T-helper 1 cell treated with Interleukin-12 subunit alpha and Interleukin-12 subunit beta and Interleukin-4 antibody, amounts not matched to agents 30 μg/mL and 1 μg/mL, for 36 hours (primary cell): ENCODE results near the gene DCAF8.
A peak's percentile ranks its signal among the peaks of the same experiment; 100 is the strongest.

Source experiments
- H3K27ac Mint-ChIP-seq: one replicate; pipeline ENCODE4 v1.8.0; 2021; ENCODE audit warnings: mild to moderate bottlenecking, mixed read lengths
- H3K27me3 Mint-ChIP-seq: one replicate; pipeline ENCODE4 v1.8.0; 2021; ENCODE audit warnings: low read depth, mixed read lengths
- H3K36me3 Mint-ChIP-seq: one replicate; pipeline ENCODE4 v1.8.0; 2021; ENCODE audit warnings: low read depth, mixed read lengths
- H3K4me1 Mint-ChIP-seq: one replicate; pipeline ENCODE4 v1.8.0; 2021; ENCODE audit warnings: low read depth, mixed read lengths
- H3K4me3 Mint-ChIP-seq: one replicate; pipeline ENCODE4 v1.8.0; 2021; ENCODE audit warnings: mild to moderate bottlenecking, moderate library complexity, mixed read lengths
- H3K9me3 Mint-ChIP-seq: one replicate; pipeline ENCODE4 v1.8.0; 2021; ENCODE audit warnings: mixed read lengths

Gene DCAF8

GRCh38 chr1:160225345-160225744 lies 37.0 kb downstream of the DCAF8 start:
- Mint-ChIP-seq H3K4me3 (no peak overlapping the region), H3K36me3 (peaks cover 45% of the 10 kb centered on the region), H3K4me1 (no peaks in the 10 kb centered on the region), H3K27ac (no peak overlapping the region), H3K9me3 (no peaks in the 10 kb centered on the region), H3K27me3 (no peaks in the 10 kb centered on the region)

GRCh38 chr1:160224606-160225005 lies 37.7 kb downstream of the DCAF8 start:
- peaks cover 45% of the 10 kb centered on the region for H3K36me3 Mint-ChIP-seq
- no peak overlapping the region for H3K27ac Mint-ChIP-seq
- no peak overlapping the region for H3K4me3 Mint-ChIP-seq
- H3K27me3 Mint-ChIP-seq: no peaks in the 10 kb centered on the region
- no peaks in the 10 kb centered on the region for H3K4me1 Mint-ChIP-seq
- H3K9me3 Mint-ChIP-seq: no peaks in the 10 kb centered on the region

- Mint-ChIP-seq H3K27me3 (no peaks in the 10 kb centered on the region), H3K36me3 (peaks cover 39% of the 10 kb centered on the region), H3K4me1 (no peaks in the 10 kb centered on the region), H3K27ac (no peak overlapping the region), H3K4me3 (no peak overlapping the region), H3K9me3 (no peaks in the 10 kb centered on the region)
Measured at GRCh38 chr1:160222546-160222945, 39.8 kb downstream of the DCAF8 start.

- Mint-ChIP-seq H3K27ac (no peak overlapping the region), H3K36me3 (peaks cover 46% of the 10 kb centered on the region), H3K27me3 (no peaks in the 10 kb centered on the region), H3K4me1 (no peaks in the 10 kb centered on the region), H3K9me3 (no peaks in the 10 kb centered on the region), H3K4me3 (no peak overlapping the region)
Measured at GRCh38 chr1:160221089-160221488, 41.3 kb downstream of the DCAF8 start.

GRCh38 chr1:160220301-160220700 lies 42.0 kb downstream of the DCAF8 start:
- Mint-ChIP-seq H3K9me3 (no peaks in the 10 kb centered on the region), H3K4me1 (no peaks in the 10 kb centered on the region), H3K27ac (no peak overlapping the region), H3K36me3 (peaks cover 51% of the 10 kb centered on the region), H3K4me3 (no peak overlapping the region), H3K27me3 (no peaks in the 10 kb centered on the region)

- H3K4me3 Mint-ChIP-seq: no peak overlapping the region
- H3K9me3 Mint-ChIP-seq: no peaks in the 10 kb centered on the region
- H3K36me3 Mint-ChIP-seq: peaks cover 53% of the 10 kb centered on the region
- H3K27ac Mint-ChIP-seq: no peak overlapping the region
- no peaks in the 10 kb centered on the region for H3K4me1 Mint-ChIP-seq
- no peaks in the 10 kb centered on the region for H3K27me3 Mint-ChIP-seq
Measured at GRCh38 chr1:160219062-160219929, 43.1 kb downstream of the DCAF8 start.

GRCh38 chr1:160217481-160218051 lies 44.8 kb downstream of the DCAF8 start:
- H3K4me1 Mint-ChIP-seq: no peaks in the 10 kb centered on the region
- H3K36me3 Mint-ChIP-seq: peaks cover 53% of the 10 kb centered on the region
- no peaks in the 10 kb centered on the region for H3K9me3 Mint-ChIP-seq
- H3K27ac Mint-ChIP-seq: no peak overlapping the region
- H3K4me3 Mint-ChIP-seq: no peak overlapping the region
- no peaks in the 10 kb centered on the region for H3K27me3 Mint-ChIP-seq

- H3K4me3 Mint-ChIP-seq: no peak overlapping the region
- H3K27me3 Mint-ChIP-seq: no peaks in the 10 kb centered on the region
- H3K4me1 Mint-ChIP-seq: no peaks in the 10 kb centered on the region
- H3K27ac Mint-ChIP-seq: no peak overlapping the region
- H3K9me3 Mint-ChIP-seq: no peaks in the 10 kb centered on the region
- H3K36me3 Mint-ChIP-seq: peaks cover 51% of the 10 kb centered on the region
Measured at GRCh38 chr1:160216301-160216700, 46.0 kb downstream of the DCAF8 start.

GRCh38 chr1:160214481-160215140 lies 47.7 kb downstream of the DCAF8 start:
- Mint-ChIP-seq H3K36me3 (peaks cover 45% of the 10 kb centered on the region), H3K27me3 (no peaks in the 10 kb centered on the region)

GRCh38 chr1:160211046-160211790 lies 51.1 kb downstream of the DCAF8 start:
- no peaks in the 10 kb centered on the region for H3K27me3 Mint-ChIP-seq
- H3K4me3 Mint-ChIP-seq: no peak overlapping the region
- no peak overlapping the region for H3K27ac Mint-ChIP-seq
- H3K9me3 Mint-ChIP-seq: no peaks in the 10 kb centered on the region
- peaks cover 45% of the 10 kb centered on the region for H3K36me3 Mint-ChIP-seq
- peaks cover 30% of the 10 kb centered on the region for H3K4me1 Mint-ChIP-seq

More at GRCh38 chr1:160214481-160215140, 47.7 kb downstream of the DCAF8 start:
- Mint-ChIP-seq H3K4me3 (no peak overlapping the region), H3K9me3 (no peaks in the 10 kb centered on the region), H3K4me1 (peaks cover 4% of the 10 kb centered on the region), H3K27ac (no peak overlapping the region)

GRCh38 chr1:160210561-160210960 lies 51.8 kb downstream of the DCAF8 start:
- Mint-ChIP-seq H3K36me3 (peaks cover 40% of the 10 kb centered on the region), H3K27me3 (no peaks in the 10 kb centered on the region), H3K4me1 (peaks cover 33% of the 10 kb centered on the region), H3K9me3 (no peaks in the 10 kb centered on the region), H3K4me3 (no peak overlapping the region), H3K27ac (no peak overlapping the region)

- Mint-ChIP-seq H3K36me3 (peaks cover 36% of the 10 kb centered on the region), H3K9me3 (no peaks in the 10 kb centered on the region), H3K27me3 (no peaks in the 10 kb centered on the region), H3K4me1 (peaks cover 37% of the 10 kb centered on the region), H3K4me3 (no peak overlapping the region), H3K27ac (peak overlapping the region; percentile 53)
Measured at GRCh38 chr1:160209321-160210046, 52.9 kb downstream of the DCAF8 start.

- Mint-ChIP-seq H3K4me1 (peaks cover 44% of the 10 kb centered on the region), H3K9me3 (no peaks in the 10 kb centered on the region), H3K27ac (peak overlapping the region; percentile 47), H3K4me3 (no peak overlapping the region), H3K27me3 (no peaks in the 10 kb centered on the region), H3K36me3 (peaks cover 32% of the 10 kb centered on the region)
Measured at GRCh38 chr1:160208557-160209320, 53.6 kb downstream of the DCAF8 start.
